GM18502 (cell line): ENCODE measurements around the gene PIK3C2G.

Experiments used
- ATAC-seq: cut with Tn5 transposase; IDR thresholded peaks from one replicate; pipeline ENCODE4 v1.9.1; 2021; ENCODE audit warnings: mild to moderate bottlenecking; ENCODE audit not compliant: unreplicated experiment, poor library complexity

PIK3C2G gene

GRCh38 chr12:18589316-18589715, 328.0 kb downstream of the PIK3C2G start:
- ATAC-seq: no peak

DNA sequence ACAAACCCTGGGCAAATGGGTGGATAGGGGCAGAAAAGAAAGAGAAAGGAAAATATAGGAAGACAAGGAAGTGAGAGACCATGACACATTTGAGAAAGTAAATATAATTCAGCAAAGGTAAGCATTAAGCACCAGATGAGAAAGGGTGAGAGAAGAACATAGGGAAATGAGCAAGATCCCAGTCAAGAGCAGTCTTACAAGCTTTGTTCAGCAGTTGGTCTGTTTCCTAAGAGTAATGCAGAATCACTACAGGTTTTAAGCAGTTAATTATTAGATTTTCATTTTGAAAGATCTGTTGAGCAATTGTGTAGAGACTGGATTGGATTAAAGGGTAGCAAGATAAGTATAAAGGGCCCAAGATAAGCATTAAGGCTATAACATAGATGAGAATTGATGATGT, 330.2 kb downstream of the PIK3C2G start:
- no peak for ATAC-seq

- ATAC-seq: no peak
Measured at GRCh38 chr12:18595412-18595811, 334.1 kb downstream of the PIK3C2G start.

GRCh38 chr12:18601962-18602361, 340.6 kb downstream of the PIK3C2G start:
- no peak for ATAC-seq

DNA sequence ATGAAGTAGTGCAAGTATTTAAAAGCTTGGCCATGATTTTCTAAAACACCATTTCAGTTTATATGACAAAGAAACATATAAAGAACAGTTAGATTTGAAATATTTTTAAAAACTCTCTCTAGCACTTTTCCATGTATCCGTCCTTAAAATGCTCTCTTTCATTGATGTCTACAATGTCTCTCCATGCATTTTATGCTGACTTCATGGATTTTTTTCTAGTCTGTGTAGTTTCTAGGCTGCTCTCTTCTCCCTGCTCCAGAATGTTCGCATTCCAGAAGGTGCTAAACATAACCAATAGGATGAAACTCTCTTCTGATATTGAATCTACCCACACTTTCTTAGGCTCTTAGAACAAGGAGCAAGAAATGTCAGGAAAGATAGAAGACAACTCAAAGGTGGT, 351.7 kb downstream of the PIK3C2G start:
- ATAC-seq: no peak

- ATAC-seq: no peak
Measured at GRCh38 chr12:18620986-18621385, 359.7 kb downstream of the PIK3C2G start.

DNA sequence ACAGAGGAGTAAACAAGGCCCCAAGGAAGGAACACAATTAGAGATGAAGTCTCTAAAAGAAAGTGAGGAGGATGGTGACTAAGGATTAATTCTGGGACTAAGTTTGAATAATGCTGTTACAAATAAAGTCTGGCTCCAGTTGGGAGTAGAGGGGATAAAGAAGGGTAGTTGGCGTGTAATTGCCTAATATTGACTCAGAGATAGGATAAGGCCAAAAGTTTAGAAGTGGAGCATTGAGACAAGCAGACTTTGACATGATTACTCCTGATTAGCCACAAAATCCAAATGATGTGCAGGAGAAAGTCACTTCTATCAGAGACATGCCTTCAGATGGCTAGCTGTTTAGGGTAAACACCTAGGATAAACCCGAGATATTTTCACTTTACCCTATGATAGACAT, 368.1 kb downstream of the PIK3C2G start:
- no peak for ATAC-seq

GRCh38 chr12:18629916-18630315, 368.6 kb downstream of the PIK3C2G start:
- ATAC-seq: no peak

DNA sequence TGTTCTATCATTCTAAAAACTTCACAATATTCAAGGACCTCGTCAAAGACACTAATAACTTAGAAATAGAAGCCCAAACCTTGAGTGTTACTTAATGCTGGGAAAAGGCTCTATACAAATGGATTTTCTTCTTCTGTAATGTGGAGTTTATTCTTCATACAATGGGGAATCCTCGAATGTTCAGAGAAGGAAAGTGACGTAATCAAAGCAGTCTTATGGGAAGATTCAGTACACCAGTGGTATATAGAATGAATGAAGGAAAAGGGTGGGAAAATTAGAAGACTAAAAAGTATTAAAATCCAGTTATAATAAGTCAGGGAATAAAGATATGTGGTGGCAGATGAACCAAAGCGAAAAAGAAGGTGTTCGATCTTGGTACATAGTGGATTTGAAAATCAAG, 370.0 kb downstream of the PIK3C2G start:
- no peak for ATAC-seq

GRCh38 chr12:18632848-18633247, 371.5 kb downstream of the PIK3C2G start:
- no peak for ATAC-seq

- ATAC-seq: no peak
Measured at GRCh38 chr12:18634382-18634781, 373.1 kb downstream of the PIK3C2G start.

GRCh38 chr12:18640321-18640955, 379.1 kb downstream of the PIK3C2G start:
- no peak for ATAC-seq

GRCh38 chr12:18643681-18644080, 382.4 kb downstream of the PIK3C2G start:
- no peak for ATAC-seq

DNA sequence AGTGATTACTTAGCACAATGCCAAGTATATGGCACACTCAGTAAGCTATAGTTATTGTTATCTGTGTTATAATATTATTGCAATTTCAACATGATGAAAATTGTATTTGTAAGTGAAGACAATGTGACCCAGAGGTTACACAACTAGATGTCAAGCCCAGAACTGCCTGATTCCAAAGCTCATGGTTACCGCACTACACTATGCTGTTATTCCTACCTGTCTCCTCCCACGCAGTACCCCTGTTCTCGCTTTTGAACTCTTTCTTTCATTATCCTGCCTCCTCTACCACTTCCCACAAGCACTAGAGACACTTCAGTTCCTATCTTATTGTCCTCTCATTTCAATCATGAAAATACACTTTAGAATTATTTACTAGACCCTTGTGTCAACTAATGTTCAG, 383.2 kb downstream of the PIK3C2G start:
- ATAC-seq: no peak

- no peak for ATAC-seq
Measured at GRCh38 chr12:18646286-18646890, 385.1 kb downstream of the PIK3C2G start.

DNA sequence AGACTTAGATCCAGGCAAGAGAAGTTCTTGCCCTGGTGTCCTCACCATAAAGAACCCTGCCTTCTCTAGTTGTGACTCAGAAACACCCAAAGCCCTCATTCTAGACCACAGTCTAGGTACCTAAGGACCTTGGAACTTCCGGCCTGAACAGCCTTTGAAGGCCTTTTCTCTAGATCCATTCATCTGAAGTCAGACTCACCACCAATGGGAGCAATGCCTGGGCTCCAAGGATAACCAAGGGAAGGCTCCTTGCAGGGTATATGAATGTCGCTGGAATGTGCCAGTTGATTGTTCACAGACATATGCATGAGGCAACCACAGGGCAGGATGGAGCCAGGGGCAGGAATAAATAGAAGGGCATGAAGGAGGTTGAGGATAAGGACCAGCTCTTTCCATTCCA, 390.2 kb downstream of the PIK3C2G start:
- ATAC-seq: no peak

DNA sequence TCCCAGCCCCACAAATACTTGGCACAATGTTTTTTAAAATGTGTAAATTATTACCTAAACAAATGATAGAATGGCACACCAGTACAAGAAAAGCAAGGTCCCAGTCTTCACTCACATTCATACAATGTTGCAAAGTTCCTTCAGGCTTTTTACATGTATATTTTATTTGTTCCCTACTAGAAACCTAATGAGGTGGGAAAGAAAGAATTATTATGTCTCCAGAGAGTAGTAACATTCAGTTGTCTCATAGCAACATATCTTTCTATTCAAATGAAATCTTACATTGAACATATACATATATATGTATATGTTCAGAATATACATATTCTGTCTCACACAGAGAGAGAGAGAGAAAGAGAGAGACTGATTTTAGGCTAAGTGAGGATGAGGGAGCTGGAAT, 391.3 kb downstream of the PIK3C2G start:
- no peak for ATAC-seq

DNA sequence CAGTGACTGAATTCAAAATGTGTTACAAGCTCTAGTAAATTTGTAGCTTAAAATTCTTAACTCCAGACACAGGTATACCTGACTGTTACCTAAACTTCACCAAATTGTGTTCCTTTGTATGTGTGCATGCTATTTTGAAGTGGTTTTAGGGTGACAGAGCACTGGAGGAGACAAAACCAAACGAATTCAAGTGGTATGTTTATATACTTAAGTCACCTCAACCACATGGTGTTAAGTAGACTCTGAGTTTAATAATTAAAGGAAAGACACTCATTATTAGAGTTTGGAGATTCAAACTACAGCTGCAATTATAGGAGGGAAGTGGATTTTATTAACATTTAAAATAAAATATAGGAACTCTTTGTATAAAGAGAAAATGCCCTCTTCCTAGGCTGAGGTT, 392.1 kb downstream of the PIK3C2G start:
- no peak for ATAC-seq

GRCh38 chr12:18655351-18655750, 394.0 kb downstream of the PIK3C2G start:
- ATAC-seq: no peak

- no peak for ATAC-seq
Measured at GRCh38 chr12:18658179-18658578, 396.9 kb downstream of the PIK3C2G start.

GRCh38 chr12:18658829-18659228, 397.5 kb downstream of the PIK3C2G start:
- no peak for ATAC-seq

DNA sequence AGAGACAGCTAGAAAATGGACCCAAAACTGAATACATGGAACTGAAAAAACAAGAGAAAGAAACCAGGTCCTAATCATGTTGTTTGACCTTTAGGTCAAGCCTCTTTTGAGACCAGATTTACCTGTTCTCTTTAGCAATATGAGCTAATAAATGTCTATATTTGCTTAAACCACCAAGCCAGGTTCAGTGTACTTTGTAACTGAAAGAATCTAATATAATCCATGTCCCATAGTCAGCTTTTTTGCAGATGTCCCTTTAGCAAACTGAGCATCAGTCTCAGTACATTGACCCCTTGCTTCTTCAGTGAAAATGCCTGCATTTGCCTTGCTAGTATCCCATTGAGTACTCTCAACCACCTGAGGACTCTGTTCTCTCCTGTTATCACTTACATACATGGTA, 414.8 kb downstream of the PIK3C2G start:
- no peak for ATAC-seq
